K562 (cell line): Measurements from ENCODE around the gene TOR1B. TPM values are rescaled to one million over a fixed set of nuclear protein-coding genes. Genes with fewer than 3 reads are reported as not detected.

Source experiments
- CBX1 ChIP-seq: sonication (generic); IDR thresholded peaks from 2 replicates; pipeline ENCODE4 v1.6.1; 2016; ENCODE audit warnings: antibody characterized with exemption, low read depth, mild to moderate bottlenecking
- MYC ChIP-seq, 2 experiments: fragments of 250-450 bp in 1 of 2; sonication (Bioruptor Pico) in 1 of 2; IDR thresholded peaks; 2 replicates each; pipeline versions ENCODE4 v1.5.1 to v1.6.1; 2012 to 2021; ENCODE audit warnings: low read depth in 2 of 2, borderline replicate concordance in 1 of 2, improper control_type of control experiment in 1 of 2, low read length in 1 of 2, mild to moderate bottlenecking in 1 of 2, moderate library complexity in 1 of 2
- NR2F6 ChIP-seq: fragments of 450-650 bp; formaldehyde crosslinking; IDR thresholded peaks from 2 replicates; pipeline ENCODE4 v1.4.0; 2020; ENCODE audit warnings: mild to moderate bottlenecking
- PCBP1 ChIP-seq: fragments of 200-400 bp; formaldehyde crosslinking; IDR thresholded peaks from 2 replicates; pipeline ENCODE4 v1.6.1; 2018; ENCODE audit warnings: mild to moderate bottlenecking, low read depth, low read length; ENCODE audit not compliant: poor library complexity, severe bottlenecking
- PHB2 ChIP-seq: fragments of 450-650 bp; IDR thresholded peaks from 2 replicates; pipeline ENCODE4 v1.6.1; 2017; ENCODE audit warnings: low read depth
- STAT5A ChIP-seq: IDR thresholded peaks from 2 replicates; pipeline ENCODE4 v1.6.1; 2012; ENCODE audit warnings: low read length, inconsistent platforms, borderline replicate concordance
- TBP ChIP-seq: optimal IDR thresholded peaks from 2 replicates; pipeline ENCODE3; 2011; ENCODE audit warnings: low read depth, low read length, improper control_type of control experiment
- THRA ChIP-seq: fragments of 450-650 bp; IDR thresholded peaks from 2 replicates; pipeline ENCODE4 v1.6.1; 2017; ENCODE audit warnings: mild to moderate bottlenecking, moderate library complexity
- polyA plus RNA-seq, 8 experiments: library from polyadenylated mRNA; depleted of rRNA in 4 of 8; stranded (reverse) in 5 of 8; unstranded in 3 of 8; fragments of >200 nt; fragmentation: Nextera tagmentation in 2 of 8; fragmentation: Illumina TruSeq in 1 of 8; extraction: Ambion mirVana in 2 of 8; extraction: Trizol in 1 of 8; gene quantifications; 2 replicates each; pipeline versions ENCODE4 v1.2.1 to v1.2.3, GENCODE V29; 2011 to 2014; ENCODE audit warnings: inconsistent platforms in 1 of 8, missing spikeins in 1 of 8
- total RNA-seq, 7 experiments: library from RNA; depleted of rRNA in 6 of 7; stranded (reverse); fragments of >200 nt in 6 of 7; fragmentation: Illumina TruSeq in 2 of 7; extraction: Trizol in 2 of 7; gene quantifications; 2 replicates each; pipeline versions ENCODE4 v1.2.1 to v1.2.3, GENCODE V29; 2011 to 2021; ENCODE audit warnings: low replicate concordance in 1 of 7
- TF ChIP-seq, protein P1 (sequence below): fragments of 450-650 bp; IDR thresholded peaks from 2 replicates; pipeline ENCODE4 v1.6.1; 2016; ENCODE audit warnings: low read depth

TOR1B gene
- total and polyA plus RNA-seq, 9 of the 15 experiments (the other 6 are each of a cell fraction or from before 2014, with no cell fraction given), result 4.2 to 36.5 (median 24.6) TPM

DNA sequence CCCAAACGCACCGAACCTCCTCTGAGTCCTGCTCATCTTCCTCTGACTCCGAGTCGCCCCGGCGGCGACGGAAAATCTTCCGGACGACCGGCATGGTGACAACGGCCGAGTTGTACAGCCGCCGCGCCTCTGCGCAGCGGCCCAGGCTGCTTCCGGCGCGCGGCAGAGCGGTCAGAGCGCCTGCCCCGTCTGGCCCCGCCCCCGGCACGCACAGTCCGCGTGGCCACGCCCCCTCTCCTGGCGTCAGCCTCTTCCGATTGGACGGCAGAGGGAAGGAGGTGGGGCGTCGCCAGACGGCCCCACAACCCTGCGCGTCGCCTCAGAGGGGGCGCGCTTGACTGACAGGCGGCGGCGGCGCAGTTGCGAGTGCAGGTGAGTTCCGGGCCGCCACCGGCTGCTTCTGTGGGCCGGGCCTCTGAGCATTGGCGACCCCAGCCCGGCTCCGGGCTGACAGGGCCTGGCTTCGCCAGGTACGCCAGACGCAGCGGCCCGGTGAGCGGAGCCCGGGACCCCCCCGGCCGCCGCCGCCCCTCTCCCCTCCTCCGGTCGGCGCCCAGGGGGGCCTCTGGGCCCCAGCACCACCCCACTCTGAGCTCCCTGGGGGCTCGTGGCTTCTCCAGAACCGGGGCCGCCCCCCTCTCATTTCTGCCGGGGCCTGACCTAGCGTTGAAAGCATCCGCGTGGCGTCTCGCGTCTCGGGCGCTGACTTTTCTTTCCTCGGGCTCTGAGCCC lies 32.3 kb downstream of the TOR1B start, which contains the start of the genes C9orf78 and USP20 (continued):
- TF ChIP-seq NR2F6 (CRISPR knock-in tag) (no peak; the same call in 1 of the 2 replicates), THRA (no peak), STAT5A (no peak), MYC (IDR thresholded peaks at IDR 0.05; ENCODE audit: low read depth, low read length) (peak; percentile 89), MYC (CRISPR knock-in tag; IDR thresholded peaks at IDR 0.05; ENCODE audit: borderline replicate concordance, low read depth) (no peak), PCBP1 (peak; percentile 79), PHB2 (no peak), CBX1 (no peak), TBP (peak; percentile 79)
- TF ChIP-seq, protein P1, sequence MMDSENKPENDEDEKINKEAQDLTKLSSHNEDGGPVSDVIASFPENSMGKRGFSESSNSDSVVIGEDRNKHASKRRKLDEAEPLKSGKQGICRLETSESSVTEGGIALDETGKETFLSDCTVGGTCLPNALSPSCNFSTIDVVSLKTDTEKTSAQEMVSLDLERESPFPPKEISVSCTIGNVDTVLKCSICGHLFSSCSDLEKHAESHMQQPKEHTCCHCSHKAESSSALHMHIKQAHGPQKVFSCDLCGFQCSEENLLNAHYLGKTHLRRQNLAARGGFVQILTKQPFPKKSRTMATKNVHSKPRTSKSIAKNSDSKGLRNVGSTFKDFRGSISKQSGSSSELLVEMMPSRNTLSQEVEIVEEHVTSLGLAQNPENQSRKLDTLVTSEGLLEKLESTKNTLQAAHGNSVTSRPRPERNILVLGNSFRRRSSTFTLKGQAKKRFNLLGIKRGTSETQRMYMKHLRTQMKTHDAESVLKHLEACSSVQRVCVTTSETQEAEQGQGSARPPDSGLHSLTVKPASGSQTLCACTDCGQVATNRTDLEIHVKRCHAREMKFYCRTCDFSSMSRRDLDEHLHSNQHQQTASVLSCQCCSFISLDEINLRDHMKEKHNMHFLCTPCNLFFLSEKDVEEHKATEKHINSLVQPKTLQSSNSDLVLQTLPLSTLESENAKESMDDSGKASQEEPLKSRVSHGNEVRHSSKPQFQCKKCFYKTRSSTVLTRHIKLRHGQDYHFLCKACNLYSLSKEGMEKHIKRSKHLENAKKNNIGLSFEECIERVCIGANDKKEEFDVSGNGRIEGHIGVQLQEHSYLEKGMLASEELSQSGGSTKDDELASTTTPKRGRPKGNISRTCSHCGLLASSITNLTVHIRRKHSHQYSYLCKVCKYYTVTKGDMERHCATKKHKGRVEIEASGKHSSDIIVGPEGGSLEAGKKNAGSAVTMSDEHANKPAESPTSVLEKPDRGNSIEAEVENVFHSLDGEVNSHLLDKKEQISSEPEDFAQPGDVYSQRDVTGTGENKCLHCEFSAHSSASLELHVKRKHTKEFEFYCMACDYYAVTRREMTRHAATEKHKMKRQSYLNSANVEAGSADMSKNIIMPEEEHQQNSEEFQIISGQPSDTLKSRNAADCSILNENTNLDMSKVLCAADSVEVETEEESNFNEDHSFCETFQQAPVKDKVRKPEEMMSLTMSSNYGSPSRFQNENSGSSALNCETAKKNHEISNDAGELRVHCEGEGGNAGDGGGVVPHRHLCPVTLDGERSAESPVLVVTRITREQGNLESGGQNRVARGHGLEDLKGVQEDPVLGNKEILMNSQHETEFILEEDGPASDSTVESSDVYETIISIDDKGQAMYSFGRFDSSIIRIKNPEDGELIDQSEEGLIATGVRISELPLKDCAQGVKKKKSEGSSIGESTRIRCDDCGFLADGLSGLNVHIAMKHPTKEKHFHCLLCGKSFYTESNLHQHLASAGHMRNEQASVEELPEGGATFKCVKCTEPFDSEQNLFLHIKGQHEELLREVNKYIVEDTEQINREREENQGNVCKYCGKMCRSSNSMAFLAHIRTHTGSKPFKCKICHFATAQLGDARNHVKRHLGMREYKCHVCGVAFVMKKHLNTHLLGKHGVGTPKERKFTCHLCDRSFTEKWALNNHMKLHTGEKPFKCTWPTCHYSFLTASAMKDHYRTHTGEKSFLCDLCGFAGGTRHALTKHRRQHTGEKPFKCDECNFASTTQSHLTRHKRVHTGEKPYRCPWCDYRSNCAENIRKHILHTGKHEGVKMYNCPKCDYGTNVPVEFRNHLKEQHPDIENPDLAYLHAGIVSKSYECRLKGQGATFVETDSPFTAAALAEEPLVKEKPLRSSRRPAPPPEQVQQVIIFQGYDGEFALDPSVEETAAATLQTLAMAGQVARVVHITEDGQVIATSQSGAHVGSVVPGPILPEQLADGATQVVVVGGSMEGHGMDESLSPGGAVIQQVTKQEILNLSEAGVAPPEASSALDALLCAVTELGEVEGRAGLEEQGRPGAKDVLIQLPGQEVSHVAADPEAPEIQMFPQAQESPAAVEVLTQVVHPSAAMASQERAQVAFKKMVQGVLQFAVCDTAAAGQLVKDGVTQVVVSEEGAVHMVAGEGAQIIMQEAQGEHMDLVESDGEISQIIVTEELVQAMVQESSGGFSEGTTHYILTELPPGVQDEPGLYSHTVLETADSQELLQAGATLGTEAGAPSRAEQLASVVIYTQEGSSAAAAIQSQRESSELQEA, result no peak
